GM21723 (cell line): ENCODE measurements around the gene IL15.
"Not testable (repeated sequence)": the region's sequence is repeated elsewhere in the genome, so short reads cannot be mapped to it uniquely, and the experiment has no call there.

Experiments used
- ATAC-seq: cut with Tn5 transposase; IDR thresholded peaks from one replicate; pipeline ENCODE4 v1.9.1; 2021; ENCODE audit warnings: mild to moderate bottlenecking, moderate library complexity; ENCODE audit not compliant: unreplicated experiment

IL15 gene

GRCh38 chr4:141636082-141636770, at the start of gene IL15:
Gene IL15, plus strand, starts transcription at chr4:141636583. Its CDS starts 82,882 bp downstream, at chr4:141719465.
- ATAC-seq, result peak; percentile 70

GRCh38 chr4:141587897-141588296, 48.5 kb upstream of the IL15 start:
- ATAC-seq, result no peak

GRCh38 chr4:141595531-141595930, 40.9 kb upstream of the IL15 start:
- ATAC-seq, result no peak

- ATAC-seq, result no peak
Measured at GRCh38 chr4:141599853-141600252, 36.5 kb upstream of the IL15 start.

GRCh38 chr4:141604683-141605082, 31.7 kb upstream of the IL15 start:
- not testable (repeated sequence) for ATAC-seq

- no peak for ATAC-seq
Measured at GRCh38 chr4:141605425-141605856, 30.9 kb upstream of the IL15 start.

GRCh38 chr4:141609243-141609642, 27.1 kb upstream of the IL15 start:
- no peak for ATAC-seq

GRCh38 chr4:141610365-141610764, 26.0 kb upstream of the IL15 start:
- no peak for ATAC-seq

- no peak for ATAC-seq
Measured at GRCh38 chr4:141614878-141615586, 21.4 kb upstream of the IL15 start.

- ATAC-seq, result not testable (repeated sequence)
Measured at GRCh38 chr4:141615587-141615918, 20.8 kb upstream of the IL15 start.

GRCh38 chr4:141620715-141621114, 15.7 kb upstream of the IL15 start:
- no peak for ATAC-seq

- no peak for ATAC-seq
Measured at GRCh38 chr4:141625023-141625422, 11.4 kb upstream of the IL15 start.

GRCh38 chr4:141630854-141631253, 5.5 kb upstream of the IL15 start:
- ATAC-seq, result no peak

GRCh38 chr4:141635736-141636081, 674 bp upstream of the IL15 start:
- peak; percentile 49 for ATAC-seq

GRCh38 chr4:141636771-141637460, 533 bp downstream of the IL15 start:
- ATAC-seq, result peak; percentile 53

GRCh38 chr4:141637565-141637964, 1.2 kb downstream of the IL15 start:
- ATAC-seq, result no peak

- no peak for ATAC-seq
Measured at GRCh38 chr4:141638230-141638629, 1.8 kb downstream of the IL15 start.

GRCh38 chr4:141640696-141641095, 4.3 kb downstream of the IL15 start:
- no peak for ATAC-seq

- ATAC-seq, result no peak
Measured at GRCh38 chr4:141642063-141642462, 5.7 kb downstream of the IL15 start.

- ATAC-seq, result no peak
Measured at GRCh38 chr4:141642711-141643110, 6.3 kb downstream of the IL15 start.

- ATAC-seq, result peak; percentile 39
Measured at GRCh38 chr4:141643557-141643956, 7.2 kb downstream of the IL15 start.
